ENCODE results near the gene PPP2R5B. TPM values are rescaled to one million over a fixed set of nuclear protein-coding genes. Genes with fewer than 3 reads are reported as not detected.

The PPP2R5B gene
- total and polyA plus RNA-seq, 9 of the 15 experiments (the other 6 are each of a cell fraction or from before 2014, with no cell fraction given) = 0.10 to 7.8 (median 3.3) TPM

GRCh38 chr11:64971421-64972233, 47.1 kb downstream of the PPP2R5B start, which contains the start of gene MAJIN (continued):
- peak; percentile 62; the same call in 1 of the 2 replicates for TF ChIP-seq CXXC5 (CRISPR knock-in tag; IDR thresholded peaks at IDR 0.05)
- no peak for TF ChIP-seq SPI1 (IDR thresholded peaks at IDR 0.05; ENCODE audit: borderline replicate concordance, low read depth, low read length)
- TF ChIP-seq CEBPZ (IDR thresholded peaks at IDR 0.05; ENCODE audit: borderline replicate concordance, low read depth, low read length) = no peak
- no peak for TF ChIP-seq POLR2AphosphoS5 (IDR thresholded peaks at IDR 0.05; ENCODE audit: control insufficient read depth, insufficient read depth, low read depth, low read length)
- no peak for TF ChIP-seq ZNF175 (CRISPR knock-in tag; IDR thresholded peaks at IDR 0.05; ENCODE audit: low read depth)
- TF ChIP-seq TRIM25 (IDR thresholded peaks at IDR 0.05; ENCODE audit: borderline replicate concordance) = no peak
- 0 out of 2 replicates have a peak, but pooled peaks have one; percentile 18 for TF ChIP-seq ZBTB7A (IDR thresholded peaks at IDR 0.05; ENCODE audit: borderline replicate concordance, control insufficient read depth, low read depth, low read length)
- peak; percentile 68; the same call in 1 of the 2 replicates for TF ChIP-seq ZBTB33 (CRISPR knock-in tag; IDR thresholded peaks at IDR 0.05)
- TF ChIP-seq CC2D1A (IDR thresholded peaks at IDR 0.05) = no peak
- no peak for TF ChIP-seq FOXM1 (IDR thresholded peaks at IDR 0.05; ENCODE audit: low read depth)
- peak; percentile 51; the same call in 1 of the 2 replicates for TF ChIP-seq FOXM1 (CRISPR knock-in tag; IDR thresholded peaks at IDR 0.05; ENCODE audit: low read depth)
- TF ChIP-seq LCOR (CRISPR knock-in tag; IDR thresholded peaks at IDR 0.05) = peak; percentile 88
- no peak for TF ChIP-seq RBM34 (IDR thresholded peaks at IDR 0.05; ENCODE audit: borderline replicate concordance, insufficient read depth, low read length)
- no peak for TF ChIP-seq GATAD2B (IDR thresholded peaks at IDR 0.05; ENCODE audit: borderline replicate concordance)
- no peak for TF ChIP-seq ZBTB43 (CRISPR knock-in tag; IDR thresholded peaks at IDR 0.05)
- TF ChIP-seq CTBP1 (IDR thresholded peaks at IDR 0.05; ENCODE audit: borderline replicate concordance) = no peak
- TF ChIP-seq CBX2 (IDR thresholded peaks at IDR 0.05; ENCODE audit: insufficient read depth, low read length, poor library complexity, severe bottlenecking) = no peak
- no peak for TF ChIP-seq RBM22 (IDR thresholded peaks at IDR 0.05; ENCODE audit: low read depth, low read length, poor library complexity, severe bottlenecking)
